Measurements from ENCODE around the gene EXOC3L2. TPM values are rescaled to one million over a fixed set of nuclear protein-coding genes. Genes with fewer than 3 reads are reported as not detected.

The EXOC3L2 gene
- total RNA-seq, 1 experiment from 2014 or later, result 0.61 TPM

GRCh38 chr19:45251452-45252354 lies 6.5 kb upstream of the EXOC3L2 start:
- Histone ChIP-seq H3K23ac (ENCODE audit: insufficient read length, low read depth, low read length) (no peak overlapping the region), H2BK120ac (ENCODE audit: low read depth, low read length, poor library complexity, severe bottlenecking) (no peak overlapping the region), H2BK15ac (ENCODE audit: low read depth, low read length) (no peak overlapping the region), H3K14ac (ENCODE audit: insufficient read depth, low read length) (no peak overlapping the region; the same call in 1 of the 2 replicates), H3K4ac (ENCODE audit: low read depth, low read length) (no peak overlapping the region), H3K9ac (ENCODE audit: extremely low read depth, insufficient read length, low read length) (no peak overlapping the region), H2BK20ac (ENCODE audit: low read depth, low read length, poor library complexity, severe bottlenecking) (no peak overlapping the region), H3K27me3 (ENCODE audit: insufficient read depth, low read length) (peaks cover 2% of the 10 kb centered on the region; the same call in 1 of the 2 replicates), H3K56ac (ENCODE audit: insufficient read length, low read depth, low read length) (no peak overlapping the region), H3T11ph (ENCODE audit: low read length) (no peak overlapping the region), H3K23me2 (ENCODE audit: insufficient read length, low read depth, low read length, poor library complexity, severe bottlenecking) (peaks cover 12% of the 10 kb centered on the region), H3K79me2 (ENCODE audit: insufficient read depth, low read length) (no peaks in the 10 kb centered on the region), H3K18ac (ENCODE audit: insufficient read length, low read depth, low read length) (no peak overlapping the region), H4K5ac (ENCODE audit: insufficient read length, low read depth, low read length) (no peak overlapping the region), H2AFZ (ENCODE audit: low read length) (no peak overlapping the region), H3K27ac (ENCODE audit: insufficient read length, low read depth, low read length) (no peak overlapping the region), H2BK12ac (ENCODE audit: insufficient read length, low read depth, low read length) (no peak overlapping the region), H3K4me2 (ENCODE audit: insufficient read depth, insufficient read length, low read length) (peak overlapping the region; percentile 39), H4K8ac (replicated peaks; ENCODE audit: insufficient read length, low read depth, low read length) (no peak overlapping the region), H4K20me1 (ENCODE audit: control insufficient read depth, insufficient read depth, insufficient read length) (no peaks in the 10 kb centered on the region), H2AK5ac (ENCODE audit: insufficient read length, low read length) (no peak overlapping the region), H4K91ac (ENCODE audit: insufficient read length, low read depth, low read length) (no peak overlapping the region), H3K4me1 (ENCODE audit: insufficient read depth, low read length) (no peaks in the 10 kb centered on the region), H3K9me3 (ENCODE audit: control insufficient read depth, low read depth, low read length) (no peaks in the 10 kb centered on the region), H3K79me1 (ENCODE audit: insufficient read depth, low read depth, low read length, poor library complexity, severe bottlenecking) (peaks cover 7% of the 10 kb centered on the region), H2BK5ac (ENCODE audit: insufficient read length, low read length) (no peak overlapping the region)
- H3K27me3 Mint-ChIP-seq (ENCODE audit: low read depth), result peaks cover 27% of the 10 kb centered on the region
- WGBS (ENCODE audit: extremely low coverage, insufficient read length, low lambda C conversion rate), result no CpG with 5 or more reads among the region's 57 CpGs
- H3K36me3 Mint-ChIP-seq (ENCODE audit: insufficient read depth in 1 of 3, low read depth in 3 of 3), result peaks cover 0 to 7% (median 3%) of the 10 kb centered on the region in 3 experiments; a peak in 3 of 7 replicates
- no peak for TF ChIP-seq CTCF (conservative IDR thresholded peaks at IDR 0.05)
- H3K4me1 Mint-ChIP-seq, result peaks cover 16 to 23% of the 10 kb centered on the region in 2 experiments
- H3K27ac Mint-ChIP-seq, result peak overlapping the region in 1 of 3 experiments; percentile 49; a peak in 2 of 7 replicates
- peak overlapping the region; percentile 83 to 84 for H3K4me3 Mint-ChIP-seq
- no peaks in the 10 kb centered on the region; a peak in 2 of 5 replicates for H3K9me3 Mint-ChIP-seq
- no peak for DNase-seq

Data from H9 (cell line).